GM12875 (cell line): ENCODE measurements around the gene RAB3B.
"Not testable (repeated sequence)": the region's sequence is repeated elsewhere in the genome, so short reads cannot be mapped to it uniquely, and the experiment has no call there.

Experiments used
- H3K4me3 ChIP-seq: one replicate; pipeline ENCODE4 v1.5.1; 2011; ENCODE audit warnings: low read depth, low read length, control low read depth
- CTCF ChIP-seq: IDR thresholded peaks from 2 replicates; pipeline ENCODE4 v1.5.1; 2011; ENCODE audit warnings: low read depth, mild to moderate bottlenecking, control low read depth, inconsistent platforms, low read length, moderate library complexity, borderline replicate concordance; ENCODE audit not compliant: insufficient read depth

Gene RAB3B

GRCh38 chr1:52032124-52032784 lies 41.8 kb upstream of the RAB3B start:
- H3K4me3 ChIP-seq = peak overlapping the region; percentile 70
- TF ChIP-seq CTCF = no peak

- H3K4me3 ChIP-seq = not testable (repeated sequence)
Observed at GRCh38 chr1:52028839-52029238, 38.3 kb upstream of the RAB3B start.

GRCh38 chr1:52028328-52028727 lies 37.8 kb upstream of the RAB3B start:
- no peak for TF ChIP-seq CTCF
- H3K4me3 ChIP-seq = no peak overlapping the region

- TF ChIP-seq CTCF = no peak
- no peak overlapping the region for H3K4me3 ChIP-seq
Observed at GRCh38 chr1:52026278-52026677, 35.8 kb upstream of the RAB3B start.

GRCh38 chr1:52022133-52022532 lies 31.6 kb upstream of the RAB3B start:
- H3K4me3 ChIP-seq = no peak overlapping the region
- TF ChIP-seq CTCF = no peak

- H3K4me3 ChIP-seq = no peak overlapping the region
- no peak for TF ChIP-seq CTCF
Observed at GRCh38 chr1:52008071-52008809, 17.7 kb upstream of the RAB3B start.

GRCh38 chr1:52007215-52008002 lies 16.9 kb upstream of the RAB3B start:
- H3K4me3 ChIP-seq = no peak overlapping the region

GRCh38 chr1:52006081-52006553 lies 15.6 kb upstream of the RAB3B start:
- not testable (repeated sequence) for H3K4me3 ChIP-seq

More at GRCh38 chr1:52007215-52008002, 16.9 kb upstream of the RAB3B start:
- no peak for TF ChIP-seq CTCF

GRCh38 chr1:52005548-52005947 lies 15.0 kb upstream of the RAB3B start:
- not testable (repeated sequence) for H3K4me3 ChIP-seq
